BJ (cell line): Measurements from ENCODE around the gene NELL1. TPM values are rescaled to one million over a fixed set of nuclear protein-coding genes. Genes with fewer than 3 reads are reported as not detected.

ENCODE experiments used
- CTCF ChIA-PET: fragments of 350-600 bp; formaldehyde crosslinking; extraction: SDS; loops from one replicate; lab custom pipeline; 2021; ENCODE audit warnings: antibody characterized with exemption, inconsistent platforms; lab: Yijun Ruan, JAX
- POLR2A ChIA-PET: fragments of 300-600 bp; sonication (Branson Sonifier 250); formaldehyde crosslinking; extraction: SDS; loops from one replicate; lab custom pipeline; 2021; ENCODE audit warnings: antibody characterized with exemption; lab: Charles Lee
- DNase-seq: peaks from one replicate; pipeline ENCODE4 v3.0.0-alpha.2; 2011; ENCODE audit warnings: low read depth
- H3K27me3 ChIP-seq: 2 replicates; pipeline ENCODE4 v1.6.0; 2011; ENCODE audit warnings: low read length; ENCODE audit not compliant: control insufficient read depth, insufficient read depth
- H3K36me3 ChIP-seq: 2 replicates; pipeline ENCODE4 v1.5.1; 2011; ENCODE audit warnings: low read length; ENCODE audit not compliant: control insufficient read depth, insufficient read depth
- H3K4me3 ChIP-seq: 2 replicates; pipeline ENCODE4 v1.5.1; 2011; ENCODE audit warnings: low read depth, mild to moderate bottlenecking, control low read depth, low read length
- CTCF ChIP-seq: IDR thresholded peaks from 2 replicates; pipeline ENCODE4 v1.5.1; 2011; ENCODE audit warnings: low read depth, mild to moderate bottlenecking, control low read depth, inconsistent platforms, low read length, moderate library complexity; ENCODE audit not compliant: insufficient read depth
- polyA plus RNA-seq: library from polyadenylated mRNA; depleted of rRNA; stranded (reverse); fragments of >200 nt; gene quantifications from 2 replicates; pipeline ENCODE4 v1.2.3, GENCODE V29; 2011

NELL1 gene
- polyA plus RNA-seq, 1 experiment = not detected

- Histone ChIP-seq H3K4me3 (no peak overlapping the region), H3K36me3 (no peaks in the 10 kb centered on the region), H3K27me3 (no peaks in the 10 kb centered on the region)
- no peak for TF ChIP-seq CTCF
- POLR2A ChIA-PET = no interaction called here
- CTCF ChIA-PET = no interaction called here
- no peak for DNase-seq
These were observed 638.5 kb downstream of the NELL1 start for GRCh38 chr11:21307874-21308273.

DNA sequence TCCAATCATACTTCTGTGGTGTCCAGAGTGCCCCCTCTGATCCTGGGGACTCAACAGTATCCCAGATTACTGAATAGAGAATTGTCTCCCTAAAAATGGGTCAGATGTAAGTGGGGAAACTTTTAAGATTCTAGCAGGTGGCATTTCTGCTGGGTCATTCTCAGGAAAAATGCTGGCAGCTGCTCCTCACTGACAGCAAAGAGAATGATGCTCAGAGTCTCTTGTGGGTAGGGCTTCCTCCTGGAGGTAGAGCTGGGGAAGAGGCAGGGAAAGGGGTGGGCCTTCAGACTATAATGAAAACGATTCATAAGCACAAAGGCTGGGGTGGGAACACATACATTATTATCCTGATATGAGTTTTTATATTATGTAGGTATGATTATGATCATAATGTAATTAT, 647.2 kb downstream of the NELL1 start:
- ChIA-PET CTCF (no interaction called here), POLR2A (no interaction called here)
- no peaks in the 10 kb centered on the region for H3K36me3 ChIP-seq
- TF ChIP-seq CTCF = no peak
- DNase-seq = no peak
- H3K4me3 ChIP-seq = no peak overlapping the region
- no peaks in the 10 kb centered on the region for H3K27me3 ChIP-seq

- POLR2A ChIA-PET = no interaction called here
- CTCF ChIA-PET = no interaction called here
- Histone ChIP-seq H3K36me3 (no peaks in the 10 kb centered on the region), H3K4me3 (no peak overlapping the region), H3K27me3 (no peaks in the 10 kb centered on the region)
- no peak for TF ChIP-seq CTCF
- DNase-seq = no peak
These were observed 651.7 kb downstream of the NELL1 start for GRCh38 chr11:21321072-21321471.

DNA sequence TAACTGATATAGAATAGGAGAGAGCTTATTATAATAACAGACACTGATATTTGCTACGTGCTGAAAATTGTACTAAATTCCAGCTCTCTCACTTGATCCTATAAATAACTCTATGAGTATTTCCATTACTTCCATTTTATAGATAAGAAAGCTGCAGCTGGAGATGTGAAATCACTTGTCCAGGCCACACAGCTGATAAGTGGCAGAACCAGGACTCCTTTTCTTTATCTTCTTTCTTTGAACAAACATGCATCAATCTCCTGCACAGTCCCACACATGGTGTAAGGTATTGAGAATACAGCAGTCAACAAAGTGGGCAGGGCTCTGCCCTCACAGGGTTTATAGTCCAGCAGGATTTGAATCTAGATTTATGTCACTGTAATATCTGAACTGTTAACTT, 652.1 kb downstream of the NELL1 start:
- TF ChIP-seq CTCF = no peak
- Histone ChIP-seq H3K36me3 (no peaks in the 10 kb centered on the region), H3K4me3 (no peak overlapping the region), H3K27me3 (no peaks in the 10 kb centered on the region)
- CTCF ChIA-PET = no interaction called here
- POLR2A ChIA-PET = no interaction called here
- no peak for DNase-seq

DNA sequence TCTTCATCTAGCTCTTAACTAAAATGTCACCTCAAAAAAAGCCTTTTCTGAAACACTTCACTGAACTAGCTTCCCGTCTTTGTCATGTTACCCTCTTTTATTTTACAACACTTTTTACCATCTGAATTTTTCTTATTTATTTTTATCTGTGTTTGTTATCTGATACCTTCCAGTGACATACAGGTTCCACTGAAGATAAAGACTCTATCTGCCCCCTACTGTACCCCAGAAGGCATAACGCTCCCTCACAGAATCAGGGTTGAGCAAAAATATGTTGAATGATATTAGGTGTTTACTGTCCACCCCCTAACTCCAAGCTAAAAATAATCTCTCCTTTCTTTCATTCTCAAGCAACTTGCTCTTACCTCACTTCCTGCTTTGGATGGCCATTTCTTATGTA, 654.2 kb downstream of the NELL1 start:
- TF ChIP-seq CTCF = no peak
- ChIA-PET CTCF (interaction anchor here (0.8 kb wide), 1 partner anchor 180 kb away, joined by 3 read pairs; no protein-coding TSS in a partner anchor), POLR2A (no interaction called here)
- Histone ChIP-seq H3K4me3 (no peak overlapping the region), H3K36me3 (no peaks in the 10 kb centered on the region), H3K27me3 (no peaks in the 10 kb centered on the region)
- DNase-seq = no peak
